Measurements from ENCODE around the gene CLIP4.

Gene CLIP4

GRCh38 chr2:29226808-29227207 is 111.6 kb downstream of the CLIP4 start:
- Histone ChIP-seq H3K4me2 (ENCODE audit: low read length) (no peak overlapping the region), H3K27me3 (ENCODE audit: control insufficient read depth, insufficient read depth, low read length) (no peaks in the 10 kb centered on the region), H3K4me3 (ENCODE audit: low read depth, low read length) (no peak overlapping the region), H3K27ac (no peak overlapping the region), H3K9ac (no peak overlapping the region), H2AFZ (no peak overlapping the region), H3K4me1 (no peaks in the 10 kb centered on the region), H3K9me3 (ENCODE audit: control insufficient read depth, low read length) (no peaks in the 10 kb centered on the region), H3K79me2 (no peaks in the 10 kb centered on the region), H3K36me3 (ENCODE audit: control insufficient read depth, insufficient read depth, low read length) (no peaks in the 10 kb centered on the region)
- TF ChIP-seq CTCF (IDR thresholded peaks at IDR 0.05) = no peak

- Histone ChIP-seq H3K9me3 (ENCODE audit: control insufficient read depth, low read length) (no peaks in the 10 kb centered on the region), H3K79me2 (no peaks in the 10 kb centered on the region), H3K4me3 (ENCODE audit: low read depth, low read length) (no peak overlapping the region), H3K27ac (no peak overlapping the region), H3K9ac (no peak overlapping the region), H3K27me3 (ENCODE audit: control insufficient read depth, insufficient read depth, low read length) (no peaks in the 10 kb centered on the region), H2AFZ (no peak overlapping the region), H3K4me1 (no peaks in the 10 kb centered on the region), H3K36me3 (ENCODE audit: control insufficient read depth, insufficient read depth, low read length) (no peaks in the 10 kb centered on the region), H3K4me2 (ENCODE audit: low read length) (no peak overlapping the region)
- TF ChIP-seq CTCF (IDR thresholded peaks at IDR 0.05) = no peak
Observed at GRCh38 chr2:29227935-29228675, 112.9 kb downstream of the CLIP4 start.

- H3K27me3 ChIP-seq (ENCODE audit: control insufficient read depth, insufficient read depth, low read length) = no peaks in the 10 kb centered on the region
- no peaks in the 10 kb centered on the region for H3K36me3 ChIP-seq (ENCODE audit: control insufficient read depth, insufficient read depth, low read length)
- H3K9me3 ChIP-seq (ENCODE audit: control insufficient read depth, low read length) = no peaks in the 10 kb centered on the region
- H3K4me2 ChIP-seq (ENCODE audit: low read length) = no peak overlapping the region
- no peaks in the 10 kb centered on the region for H3K4me1 ChIP-seq
- H3K4me3 ChIP-seq (ENCODE audit: low read depth, low read length) = no peak overlapping the region
- no peak overlapping the region for H3K27ac ChIP-seq
- no peak overlapping the region for H3K9ac ChIP-seq
- H2AFZ ChIP-seq = no peak overlapping the region
- no peaks in the 10 kb centered on the region for H3K79me2 ChIP-seq
- no peak for TF ChIP-seq CTCF (IDR thresholded peaks at IDR 0.05)
Observed at GRCh38 chr2:29228947-29229346, 113.7 kb downstream of the CLIP4 start.

- no peak for TF ChIP-seq CTCF (IDR thresholded peaks at IDR 0.05)
Observed at GRCh38 chr2:29229640-29230039, 114.4 kb downstream of the CLIP4 start.

GRCh38 chr2:29232041-29232440 is 116.8 kb downstream of the CLIP4 start:
- no peak for TF ChIP-seq CTCF (IDR thresholded peaks at IDR 0.05)
- H3K4me2 ChIP-seq (ENCODE audit: low read length) = no peak overlapping the region
- no peaks in the 10 kb centered on the region for H3K27me3 ChIP-seq (ENCODE audit: control insufficient read depth, insufficient read depth, low read length)
- no peak overlapping the region for H3K4me3 ChIP-seq (ENCODE audit: low read depth, low read length)
- no peaks in the 10 kb centered on the region for H3K79me2 ChIP-seq
- no peak overlapping the region for H3K9ac ChIP-seq
- H3K27ac ChIP-seq = no peak overlapping the region
- no peaks in the 10 kb centered on the region for H3K9me3 ChIP-seq (ENCODE audit: control insufficient read depth, low read length)
- H3K36me3 ChIP-seq (ENCODE audit: control insufficient read depth, insufficient read depth, low read length) = no peaks in the 10 kb centered on the region
- no peaks in the 10 kb centered on the region for H3K4me1 ChIP-seq
- no peak overlapping the region for H2AFZ ChIP-seq

More at GRCh38 chr2:29229640-29230039, 114.4 kb downstream of the CLIP4 start:
- H2AFZ ChIP-seq = no peak overlapping the region
- no peak overlapping the region for H3K9ac ChIP-seq
- no peak overlapping the region for H3K4me3 ChIP-seq (ENCODE audit: low read depth, low read length)
- no peaks in the 10 kb centered on the region for H3K79me2 ChIP-seq
- no peak overlapping the region for H3K27ac ChIP-seq
- no peaks in the 10 kb centered on the region for H3K27me3 ChIP-seq (ENCODE audit: control insufficient read depth, insufficient read depth, low read length)
- H3K4me1 ChIP-seq = no peaks in the 10 kb centered on the region
- no peaks in the 10 kb centered on the region for H3K36me3 ChIP-seq (ENCODE audit: control insufficient read depth, insufficient read depth, low read length)
- H3K4me2 ChIP-seq (ENCODE audit: low read length) = no peak overlapping the region
- no peaks in the 10 kb centered on the region for H3K9me3 ChIP-seq (ENCODE audit: control insufficient read depth, low read length)

Measured in parathyroid adenoma (tissue), 2 donors.